Stimulated activated naive CD4-positive, alpha-beta T cell (primary cell): ENCODE results near the gene ADAD1.
"Not testable (repeated sequence)": the region's sequence is repeated elsewhere in the genome, so short reads cannot be mapped to it uniquely, and the experiment has no call there.

ENCODE experiments used
- DNase-seq, 6 experiments: peaks; one replicate each; lab custom pipeline; 2025; lab: John Stamatoyannopoulos, UW

The ADAD1 gene

DNA sequence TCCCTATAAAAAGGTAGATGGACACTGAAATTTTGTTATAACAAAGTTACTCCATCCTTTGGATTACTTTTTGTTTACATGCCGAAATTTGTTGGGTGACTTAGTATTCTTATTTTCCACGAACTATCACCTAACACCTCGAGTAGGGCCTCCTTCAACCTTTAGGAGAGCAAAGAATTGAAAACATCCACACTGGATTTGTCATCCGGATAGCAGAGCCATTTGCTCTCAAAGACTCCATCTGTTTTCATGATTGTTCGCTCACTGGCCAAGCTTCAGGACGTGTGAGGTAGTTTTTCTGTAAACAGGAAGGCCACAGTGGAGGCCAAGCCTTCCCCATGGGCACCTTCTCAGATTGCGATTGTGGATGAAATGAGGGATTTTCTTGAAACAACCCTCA lies at the start of gene ADAD1:
ADAD1 (plus strand) TSS at position 301 of the 400 bp plus-strand sequence. CDS start 1,059 bp downstream, outside the sequence.
- no peak for DNase-seq

- no peak for DNase-seq
Observed at GRCh38 chr4:122329876-122330565, 48.8 kb upstream of the ADAD1 start.

- no peak for DNase-seq
Observed at GRCh38 chr4:122331195-122331594, 47.6 kb upstream of the ADAD1 start.

- no peak for DNase-seq
Observed at GRCh38 chr4:122334828-122335227, 44.0 kb upstream of the ADAD1 start.

- no peak for DNase-seq
Observed at GRCh38 chr4:122341886-122342285, 36.9 kb upstream of the ADAD1 start.

DNA sequence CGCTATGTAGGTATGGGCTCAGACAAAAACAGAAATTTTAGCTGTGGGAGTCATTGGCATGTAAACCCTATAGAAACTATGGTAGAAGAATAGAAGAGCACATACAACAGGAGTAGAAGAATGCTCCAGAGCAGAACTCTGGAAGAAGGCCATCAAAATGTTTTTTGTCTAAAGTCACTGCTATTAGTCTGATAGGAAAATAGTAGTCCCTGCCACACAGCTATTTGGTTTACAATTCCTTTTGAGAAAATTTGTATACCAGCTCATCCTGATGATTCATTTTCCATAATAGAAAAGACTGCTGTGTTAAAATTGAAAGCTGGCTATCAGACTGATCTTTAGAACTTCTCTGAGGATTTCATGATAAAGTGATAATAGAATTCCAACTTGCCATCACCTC lies 32.8 kb upstream of the ADAD1 start:
- no peak for DNase-seq

DNA sequence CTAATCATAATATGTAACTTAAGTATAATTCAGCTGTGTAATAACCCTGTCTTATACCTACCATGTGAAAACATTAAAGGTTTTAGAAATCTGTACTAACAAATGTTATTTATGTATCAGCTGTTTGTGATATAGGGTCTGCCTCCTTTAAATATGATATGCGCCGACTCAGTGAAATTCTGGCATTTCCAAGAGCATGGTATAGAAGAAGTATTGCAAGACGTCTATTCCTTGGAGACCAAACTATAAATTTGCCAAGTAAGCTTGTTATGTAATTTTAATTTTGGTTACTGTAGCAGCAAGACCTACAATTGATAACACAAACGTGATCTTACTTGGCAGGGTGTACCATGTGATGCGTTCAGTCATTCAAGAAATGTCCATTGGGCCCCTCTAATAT lies 32.3 kb upstream of the ADAD1 start:
- DNase-seq, result no peak

DNA sequence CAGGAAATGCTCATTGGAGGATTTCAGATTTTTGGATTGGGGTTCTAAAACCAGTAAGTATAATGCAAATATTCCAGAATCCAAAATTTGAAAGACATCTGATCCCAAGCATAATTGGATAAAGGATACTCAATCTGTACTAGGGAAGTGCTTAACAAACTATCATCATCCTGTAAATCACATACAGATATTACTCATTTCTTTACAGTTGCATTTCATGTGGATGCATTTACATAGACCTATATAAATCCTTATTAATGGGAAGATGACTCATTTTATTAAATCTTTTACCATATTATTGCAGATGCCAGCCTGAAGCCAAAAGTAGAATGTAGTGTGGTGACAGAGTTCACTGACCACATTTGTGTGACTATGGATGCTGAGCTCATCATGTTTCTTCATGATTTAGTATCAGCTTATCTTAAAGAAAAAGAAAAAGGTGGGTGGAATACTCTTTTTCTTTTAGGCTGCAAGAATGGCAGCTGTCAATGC lies 22.4 kb upstream of the ADAD1 start:
- DNase-seq, result no peak

DNA sequence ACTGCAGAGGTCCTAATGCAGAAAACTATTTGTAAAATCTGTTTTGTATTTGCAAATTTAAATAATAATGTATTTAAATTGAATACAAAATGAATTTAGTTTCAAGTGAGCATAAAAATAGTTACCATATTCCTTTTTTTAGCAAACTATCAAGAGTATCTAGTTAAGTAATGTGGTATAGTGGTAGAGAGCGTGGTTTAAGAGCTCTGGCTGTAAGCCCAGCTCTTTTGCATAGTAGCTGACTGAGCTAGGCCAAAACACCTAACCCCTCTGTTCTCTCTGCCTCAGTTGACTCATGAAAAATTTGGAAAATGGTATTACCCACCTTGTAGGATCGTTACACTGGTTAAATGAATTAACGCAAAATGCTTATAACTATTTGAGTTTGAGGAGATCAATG lies 18.1 kb upstream of the ADAD1 start:
- DNase-seq, result no peak

- peak in 2 of 6 experiments; percentile 0 for DNase-seq
Observed at GRCh38 chr4:122364700-122365404, 14.0 kb upstream of the ADAD1 start.

- DNase-seq, result not testable (repeated sequence)
Observed at GRCh38 chr4:122368786-122369185, 10.0 kb upstream of the ADAD1 start.

DNA sequence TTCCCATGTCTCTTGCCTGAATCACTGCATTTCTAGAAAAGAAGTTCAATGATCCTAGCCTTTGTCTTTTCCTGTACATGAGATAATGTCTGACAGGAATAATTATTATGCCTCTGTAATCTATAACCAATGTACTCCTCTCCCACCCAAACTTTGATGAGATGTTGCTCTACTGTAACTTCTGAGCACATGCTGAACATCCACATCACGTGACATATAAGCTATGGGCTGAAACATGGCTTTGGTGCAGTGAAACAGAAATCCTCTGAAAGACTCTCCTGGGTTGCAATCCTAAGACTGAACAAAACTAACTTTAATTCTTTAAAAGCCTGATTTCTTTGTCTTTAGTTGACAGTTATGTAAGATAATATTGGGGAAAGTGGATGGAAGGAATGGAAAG lies 1.5 kb upstream of the ADAD1 start:
- no peak for DNase-seq

DNA sequence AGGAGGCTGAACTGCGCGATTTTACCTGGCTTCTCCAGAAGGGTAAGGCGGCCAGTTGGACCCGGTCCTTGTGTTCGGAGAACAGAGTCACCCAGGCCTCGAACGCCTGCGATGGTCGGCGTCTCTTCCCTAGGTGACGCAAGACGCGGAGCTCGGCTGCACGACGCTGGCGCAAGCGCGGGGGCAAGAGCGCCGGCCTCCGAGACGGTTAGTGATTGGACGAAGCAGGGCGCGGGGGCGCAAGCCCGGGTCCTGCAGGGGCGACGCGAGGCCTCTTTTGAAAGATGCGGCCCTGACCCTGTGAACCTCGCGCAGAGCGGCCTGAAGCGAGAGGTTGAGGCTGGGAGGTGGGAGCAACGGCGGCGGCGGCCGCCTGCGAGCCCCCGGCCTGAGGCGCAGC lies 428 bp downstream of the ADAD1 start:
- DNase-seq, result no peak

DNA sequence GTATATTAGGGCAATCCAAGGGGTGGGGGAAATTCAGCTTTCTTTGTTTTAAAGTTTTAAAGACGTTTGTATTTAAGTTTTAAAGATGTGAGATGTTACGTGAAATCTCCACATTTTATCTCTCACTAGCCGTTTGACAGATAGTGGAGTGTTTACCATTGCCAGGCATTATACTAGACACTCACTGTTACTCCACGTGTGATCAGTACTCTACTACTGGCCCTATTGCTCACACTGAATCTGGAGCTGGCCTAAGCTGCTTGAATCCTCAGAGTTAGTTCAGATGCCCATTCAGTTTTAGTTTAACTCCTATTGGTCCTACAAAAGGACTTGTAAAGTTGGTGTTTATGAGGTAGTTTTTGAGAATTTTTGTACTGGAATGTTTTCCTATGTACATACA lies 4.5 kb downstream of the ADAD1 start:
- DNase-seq, result no peak

DNA sequence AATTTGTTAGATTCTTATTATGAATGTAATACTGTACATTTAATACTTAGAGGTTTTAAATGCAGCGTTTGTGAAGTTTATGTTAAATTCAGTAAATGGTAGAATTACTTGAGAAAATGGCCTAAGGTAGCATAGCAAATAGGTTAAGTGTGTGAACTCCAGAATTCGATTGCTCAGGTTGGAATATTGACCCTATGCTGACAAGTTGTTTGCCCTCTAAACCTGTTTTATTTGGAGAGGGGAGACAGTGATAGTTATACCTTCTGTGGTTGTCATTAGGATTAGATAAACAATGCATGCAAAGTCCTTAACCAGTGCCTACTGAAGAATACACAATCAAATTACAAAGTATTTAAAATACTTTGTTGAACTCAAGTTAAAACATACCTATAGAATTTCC lies 5.4 kb downstream of the ADAD1 start:
- DNase-seq, result no peak

DNA sequence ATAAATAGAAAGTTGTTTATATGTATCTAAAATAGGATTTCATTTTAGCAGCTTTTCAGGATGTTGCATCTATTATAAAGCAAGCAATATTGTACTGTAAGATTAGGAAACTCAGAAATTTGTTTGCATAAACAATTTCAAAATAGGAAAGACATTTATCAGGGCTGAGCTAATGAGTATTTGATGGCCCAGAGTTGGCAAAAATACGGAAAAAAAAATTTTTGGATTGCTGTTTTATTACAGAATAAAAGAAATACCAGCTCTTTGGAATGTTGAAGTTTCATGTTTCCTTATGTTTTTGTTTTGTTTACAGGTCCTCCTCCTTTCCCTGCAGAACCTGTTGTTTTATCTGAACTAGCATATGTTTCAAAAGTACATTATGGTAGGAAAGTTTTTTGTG lies 14.5 kb downstream of the ADAD1 start:
- DNase-seq, result no peak

- no peak for DNase-seq
Observed at GRCh38 chr4:122403861-122404260, 25.1 kb downstream of the ADAD1 start.

GRCh38 chr4:122412547-122412946 lies 33.7 kb downstream of the ADAD1 start:
- no peak for DNase-seq

- DNase-seq, result no peak
Observed at GRCh38 chr4:122423246-122423645, 44.4 kb downstream of the ADAD1 start.

GRCh38 chr4:122431351-122431750 lies 52.5 kb downstream of the ADAD1 start:
- no peak for DNase-seq

DNA sequence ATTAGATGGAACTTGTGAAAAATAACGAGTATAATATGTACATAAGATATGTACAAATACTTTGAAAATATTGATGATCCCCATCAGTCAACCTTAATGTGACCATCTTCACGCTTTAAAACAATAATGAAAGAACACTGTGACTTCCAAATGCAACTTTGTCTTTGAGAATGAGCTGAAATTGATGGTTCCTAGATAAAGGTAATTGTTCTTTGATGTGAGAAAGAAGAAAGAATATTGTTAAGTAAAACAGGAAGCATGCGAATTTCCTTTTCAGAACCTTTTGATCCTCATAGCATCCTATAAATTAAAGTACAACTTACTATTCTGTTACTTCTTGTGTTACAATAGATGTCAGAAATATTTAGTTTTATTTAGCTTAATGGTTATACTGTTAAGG lies 55.5 kb downstream of the ADAD1 start:
- peak in 3 of 6 experiments; percentile 20 to 45 (median 40) for DNase-seq

DNA sequence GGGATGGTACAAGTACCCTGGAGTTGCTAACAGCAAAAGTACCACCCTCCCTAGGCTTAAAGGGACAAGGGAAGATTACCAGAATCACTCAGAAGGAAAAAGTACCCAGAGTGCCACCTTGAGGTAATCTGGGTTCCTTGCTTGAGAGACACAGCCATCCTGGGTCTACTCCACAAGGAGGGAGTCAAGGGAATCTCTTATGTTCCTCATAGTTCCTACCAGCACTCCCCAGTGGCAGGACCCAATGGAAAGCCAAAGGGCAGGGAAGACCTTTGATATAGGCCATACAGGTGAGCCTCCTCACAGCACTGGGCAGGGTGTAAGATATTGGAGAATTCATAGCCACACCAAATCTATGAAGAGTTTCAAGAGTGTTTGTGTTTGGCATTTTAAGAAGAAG lies 72.0 kb downstream of the ADAD1 start:
- DNase-seq, result peak in 2 of 6 experiments; percentile 3 to 13

DNA sequence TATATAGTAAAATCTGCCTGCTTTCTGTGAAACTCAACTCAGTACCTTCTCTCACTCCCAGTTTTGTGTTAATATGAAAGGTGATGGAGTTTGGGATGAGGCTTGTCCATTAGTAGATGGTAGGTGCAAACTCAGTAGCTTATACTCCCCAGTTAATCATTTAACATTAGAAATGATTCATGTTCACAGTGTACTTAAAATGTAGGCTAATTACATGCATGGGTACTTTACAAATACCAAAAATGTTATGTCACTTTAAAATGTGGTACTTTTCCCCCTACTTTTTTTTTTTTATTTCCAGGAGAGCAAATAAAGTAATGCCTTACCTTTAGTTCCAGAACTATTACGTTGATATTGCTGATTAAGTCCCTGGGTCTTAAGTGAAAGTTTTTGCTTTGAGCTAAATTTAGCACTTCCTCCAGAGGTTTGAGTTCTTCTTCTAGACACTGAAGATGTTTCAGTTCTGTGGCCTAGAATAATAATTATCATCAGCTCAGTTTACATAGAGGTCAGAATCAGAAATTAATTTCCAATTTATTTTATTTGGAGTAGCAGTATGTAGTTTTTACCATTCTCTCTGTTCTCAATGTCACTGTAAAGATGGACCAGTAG lies 74.7 kb downstream of the ADAD1 start:
- DNase-seq, result no peak
